ENCODE results near the gene PIK3CA.
"Not testable (repeated sequence)": the region's sequence is repeated elsewhere in the genome, so short reads cannot be mapped to it uniquely, and the experiment has no call there.

Gene PIK3CA

DNA sequence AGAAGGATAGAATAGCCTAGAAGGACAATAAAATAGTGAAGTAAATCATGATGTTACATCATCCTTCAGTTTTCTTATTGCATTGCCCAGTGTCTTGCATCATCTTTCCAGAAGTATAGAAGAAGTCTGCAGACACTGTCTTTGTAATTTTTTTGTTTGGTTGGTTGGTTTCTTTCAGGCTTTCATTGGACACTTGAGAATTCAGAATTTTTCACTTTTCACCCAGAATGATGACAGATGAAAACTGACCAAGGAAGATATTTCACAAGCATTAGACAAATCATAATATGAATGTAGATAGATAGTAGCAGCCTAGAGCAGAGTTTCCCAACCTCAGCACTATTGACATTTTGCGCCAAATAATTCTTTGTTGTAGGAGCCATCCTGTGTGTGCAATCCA lies 67.4 kb downstream of the PIK3CA start:
- not testable (repeated sequence) for DNase-seq

DNA sequence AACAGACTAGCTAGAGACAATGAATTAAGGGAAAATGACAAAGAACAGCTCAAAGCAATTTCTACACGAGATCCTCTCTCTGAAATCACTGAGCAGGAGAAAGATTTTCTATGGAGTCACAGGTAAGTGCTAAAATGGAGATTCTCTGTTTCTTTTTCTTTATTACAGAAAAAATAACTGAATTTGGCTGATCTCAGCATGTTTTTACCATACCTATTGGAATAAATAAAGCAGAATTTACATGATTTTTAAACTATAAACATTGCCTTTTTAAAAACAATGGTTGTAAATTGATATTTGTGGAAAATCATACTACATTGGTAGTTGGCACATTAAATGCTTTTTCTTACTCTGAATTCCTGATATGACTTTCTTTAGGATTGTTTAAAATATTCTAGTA lies 70.1 kb downstream of the PIK3CA start:
- DNase-seq = not testable (repeated sequence)

- DNase-seq = no peak
Observed at GRCh38 chr3:179223548-179223947, 75.4 kb downstream of the PIK3CA start.

DNA sequence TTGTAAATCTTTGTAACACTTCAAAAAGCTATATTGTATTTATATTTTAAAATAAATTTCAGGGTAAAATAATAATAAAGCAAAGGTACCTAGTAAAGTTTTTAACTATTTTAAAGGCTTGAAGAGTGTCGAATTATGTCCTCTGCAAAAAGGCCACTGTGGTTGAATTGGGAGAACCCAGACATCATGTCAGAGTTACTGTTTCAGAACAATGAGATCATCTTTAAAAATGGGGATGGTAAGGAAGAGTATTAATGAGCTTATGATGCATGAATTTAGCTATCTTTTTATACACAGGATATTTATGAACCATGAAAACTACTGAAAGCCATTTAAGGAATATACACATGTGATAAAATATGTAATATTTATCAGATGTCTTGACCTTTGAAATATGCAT lies 76.4 kb downstream of the PIK3CA start:
- no peak for DNase-seq

- DNase-seq = no peak
Observed at GRCh38 chr3:179227349-179227748, 79.2 kb downstream of the PIK3CA start.

DNA sequence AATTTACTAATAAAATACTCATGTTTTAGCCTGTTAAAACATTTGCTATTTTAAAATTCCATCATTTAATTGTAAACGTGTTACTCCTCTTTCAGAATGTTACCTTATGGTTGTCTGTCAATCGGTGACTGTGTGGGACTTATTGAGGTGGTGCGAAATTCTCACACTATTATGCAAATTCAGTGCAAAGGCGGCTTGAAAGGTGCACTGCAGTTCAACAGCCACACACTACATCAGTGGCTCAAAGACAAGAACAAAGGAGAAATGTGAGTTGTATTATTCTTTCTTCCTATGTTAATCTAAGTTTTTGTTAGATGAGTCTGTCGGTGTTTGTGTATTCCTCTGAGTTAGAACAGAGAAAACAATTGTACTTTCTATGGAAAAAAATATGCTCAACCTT lies 81.0 kb downstream of the PIK3CA start:
- no peak for DNase-seq

DNA sequence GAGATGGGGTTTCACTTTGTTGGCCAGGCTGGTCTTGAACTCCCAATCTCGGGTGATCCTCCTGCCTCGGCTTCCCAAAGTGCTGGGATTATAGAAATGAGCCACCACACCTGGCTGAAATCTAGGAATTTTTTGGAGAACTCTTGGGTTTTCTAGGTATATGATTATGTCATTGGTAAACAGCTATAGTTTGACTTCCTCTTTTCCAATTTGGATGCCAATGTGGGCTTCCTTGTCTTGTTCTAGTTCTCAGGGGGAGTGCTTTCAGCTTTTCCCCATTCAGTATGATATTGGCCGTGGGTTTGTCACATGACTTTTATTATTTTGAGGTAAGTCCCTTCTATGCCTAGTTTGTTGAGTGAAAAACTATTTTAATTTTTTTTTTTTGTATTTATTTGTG lies 84.9 kb downstream of the PIK3CA start:
- DNase-seq = no peak

DNA sequence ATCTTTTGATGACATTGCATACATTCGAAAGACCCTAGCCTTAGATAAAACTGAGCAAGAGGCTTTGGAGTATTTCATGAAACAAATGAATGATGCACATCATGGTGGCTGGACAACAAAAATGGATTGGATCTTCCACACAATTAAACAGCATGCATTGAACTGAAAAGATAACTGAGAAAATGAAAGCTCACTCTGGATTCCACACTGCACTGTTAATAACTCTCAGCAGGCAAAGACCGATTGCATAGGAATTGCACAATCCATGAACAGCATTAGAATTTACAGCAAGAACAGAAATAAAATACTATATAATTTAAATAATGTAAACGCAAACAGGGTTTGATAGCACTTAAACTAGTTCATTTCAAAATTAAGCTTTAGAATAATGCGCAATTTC lies 86.0 kb downstream of the PIK3CA start:
- no peak for DNase-seq

DNA sequence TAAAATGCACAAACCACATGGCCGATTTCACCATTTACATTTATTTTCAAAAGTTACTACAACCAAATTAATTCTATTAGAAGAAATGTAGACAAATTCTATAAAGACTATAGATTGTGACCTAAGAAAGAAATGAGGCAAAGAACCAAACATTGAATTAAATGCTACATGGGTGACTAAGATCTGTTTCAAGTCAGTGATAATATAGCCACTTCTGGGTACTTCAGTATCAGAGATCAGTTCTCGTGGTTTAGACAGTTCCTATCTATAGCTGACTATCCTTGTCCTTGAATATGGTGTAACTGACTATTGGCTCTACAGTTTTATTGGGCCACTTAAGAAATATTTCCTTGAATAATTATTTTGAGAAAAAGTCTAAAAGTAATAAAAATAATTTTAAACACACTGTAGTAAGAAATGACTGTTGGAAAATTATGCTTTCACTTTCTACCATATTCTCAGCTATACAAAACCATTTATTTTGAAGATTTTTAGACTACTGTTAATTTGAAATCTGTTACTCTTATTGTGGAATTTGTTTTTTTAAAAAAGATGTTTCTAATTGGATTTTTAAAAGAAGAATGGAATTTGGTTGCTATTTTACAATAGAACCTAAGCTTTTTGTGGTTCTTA lies 88.6 kb downstream of the PIK3CA start:
- DNase-seq = no peak

DNA sequence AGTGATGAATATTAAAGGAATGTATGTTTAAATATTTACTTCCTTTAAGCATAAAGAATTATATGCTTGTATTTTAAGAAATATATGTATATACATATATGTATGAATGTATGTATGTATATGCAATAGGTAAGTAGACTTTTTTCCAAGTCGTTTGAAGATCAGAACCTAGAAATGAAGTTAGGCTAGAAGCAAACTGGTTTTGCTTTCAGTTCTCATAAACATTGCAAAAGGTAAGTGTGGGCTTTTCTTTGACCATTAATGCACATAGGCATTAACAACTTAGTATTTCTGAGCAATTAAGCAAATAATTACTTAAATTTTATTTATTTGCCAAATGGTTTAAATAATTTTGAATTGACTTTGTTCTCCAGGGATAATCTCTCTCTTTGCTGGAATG lies 92.1 kb downstream of the PIK3CA start:
- not testable (repeated sequence) for DNase-seq

DNA sequence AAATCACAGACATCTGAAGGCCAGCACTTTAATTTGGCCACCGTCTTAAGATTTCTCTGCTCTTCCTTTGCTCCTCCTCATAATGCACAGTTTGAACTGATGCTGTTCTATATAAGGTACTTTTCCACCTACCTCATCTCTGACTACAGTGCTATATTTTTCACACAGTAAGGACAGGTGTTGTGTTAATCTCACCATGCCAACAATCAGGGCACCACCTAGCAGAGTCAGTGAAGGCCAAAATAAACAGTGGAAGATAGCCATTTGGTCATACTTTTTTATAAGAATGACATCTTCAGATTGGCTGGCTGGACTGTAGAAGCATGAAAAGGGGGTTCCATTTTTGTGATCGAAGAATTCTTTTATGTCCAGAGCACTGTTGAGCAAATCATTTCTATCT lies 94.7 kb downstream of the PIK3CA start:
- not testable (repeated sequence) for DNase-seq

- no peak for DNase-seq
Observed at GRCh38 chr3:179244878-179245277, 96.7 kb downstream of the PIK3CA start.

GRCh38 chr3:179247289-179248015 lies 99.3 kb downstream of the PIK3CA start:
- no peak for DNase-seq

DNA sequence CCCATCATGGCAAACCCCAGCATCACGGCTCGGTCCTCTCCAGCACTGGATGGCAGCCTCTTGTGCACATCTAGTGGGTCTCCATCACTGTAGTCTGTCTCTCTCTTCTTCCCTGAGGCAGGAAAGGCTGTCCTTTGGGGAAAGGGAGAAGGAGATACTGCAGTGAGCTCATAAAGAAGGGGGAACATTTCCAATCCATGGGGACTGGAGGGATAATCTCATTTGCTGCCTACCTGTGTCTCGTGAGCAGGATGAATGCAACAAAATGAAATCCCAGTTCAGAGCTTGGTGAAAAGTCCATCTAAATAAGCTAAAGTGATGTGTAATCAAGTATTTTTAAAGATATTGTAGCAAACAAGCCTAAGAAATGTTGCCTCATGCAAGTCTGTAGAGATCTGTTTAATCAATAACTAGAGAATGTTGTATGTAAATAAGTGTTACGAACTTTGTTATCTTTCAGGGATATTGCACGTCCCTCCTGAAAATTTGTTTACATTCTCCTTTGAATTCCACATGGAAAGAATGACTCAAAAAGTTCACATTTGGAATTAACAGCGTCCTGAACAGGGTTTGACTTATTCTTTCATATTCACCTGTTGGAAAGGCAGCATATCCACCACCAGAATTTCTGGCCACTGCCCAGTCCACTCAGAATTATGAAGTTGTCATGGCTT lies 102.8 kb downstream of the PIK3CA start, which contains the start of gene KCNMB3:
TSS of gene KCNMB3 (minus strand) at position 312 of the 674 bp plus-strand sequence. CDS start at position 188, 124 bp downstream.
- no peak for DNase-seq

DNA sequence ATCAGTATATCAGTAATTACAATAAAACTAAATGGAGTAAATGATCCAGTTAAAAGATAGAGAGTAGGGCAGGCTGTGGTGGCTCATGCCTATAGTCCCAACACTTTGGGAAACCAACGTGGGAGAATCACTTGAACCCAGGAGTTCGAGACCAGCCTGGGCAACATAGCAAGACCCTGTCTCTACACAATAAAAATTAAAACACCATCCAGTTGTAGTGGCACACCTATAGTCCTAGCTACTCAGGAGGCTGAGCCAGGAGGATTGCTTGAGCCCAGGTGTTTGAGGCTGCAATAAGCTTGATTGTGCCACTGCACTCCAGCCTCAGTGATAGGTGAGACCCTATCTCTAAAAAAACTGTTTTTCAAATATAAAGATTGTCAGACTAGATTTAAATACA lies 108.7 kb downstream of the PIK3CA start:
- DNase-seq = no peak

DNA sequence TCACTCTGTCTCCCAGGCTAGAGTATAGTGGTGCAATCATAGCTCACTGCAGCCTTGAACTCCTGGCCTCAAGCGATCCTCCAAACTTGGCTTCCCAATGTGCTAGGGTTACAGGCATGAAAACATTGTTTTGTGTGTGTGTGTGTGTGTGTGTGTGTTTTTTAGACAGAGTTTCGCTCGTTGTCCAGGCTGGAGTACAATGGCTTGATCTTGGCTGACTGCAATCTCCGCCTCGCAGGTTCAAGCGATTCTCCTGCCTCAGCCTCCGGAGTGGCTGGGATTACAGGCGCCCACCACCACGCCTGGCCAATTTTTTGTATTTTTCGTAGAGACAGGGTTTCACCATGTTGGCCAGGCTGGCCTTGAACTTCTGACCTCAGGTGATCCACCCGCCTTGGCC lies 109.6 kb downstream of the PIK3CA start:
- not testable (repeated sequence) for DNase-seq

DNA sequence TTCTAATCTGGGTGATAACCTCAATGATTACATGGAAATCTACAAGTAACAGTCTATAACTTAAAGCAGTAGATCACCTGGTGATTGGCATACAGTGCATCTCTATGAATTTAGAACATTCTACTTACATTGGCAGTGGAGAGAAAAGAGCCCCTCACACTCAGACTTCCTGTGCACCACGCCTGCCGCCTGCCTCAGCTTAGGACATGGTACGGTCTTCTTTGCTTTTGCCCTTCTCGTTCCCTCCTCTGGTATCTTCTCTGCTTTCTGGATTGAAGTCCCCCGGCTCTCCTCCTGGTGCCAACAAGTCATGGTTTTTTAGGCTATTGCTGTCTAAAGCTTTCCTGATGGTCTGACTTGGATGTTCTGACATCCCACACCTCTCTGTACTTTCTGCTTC lies 110.7 kb downstream of the PIK3CA start:
- no peak for DNase-seq

GRCh38 chr3:179259959-179260756 lies 112.0 kb downstream of the PIK3CA start:
- DNase-seq = not testable (repeated sequence)

- peak; percentile 75 for DNase-seq
Observed at GRCh38 chr3:179260949-179261765, 113.0 kb downstream of the PIK3CA start.

- DNase-seq = no peak
Observed at GRCh38 chr3:179263134-179263533, 115.0 kb downstream of the PIK3CA start.

DNA sequence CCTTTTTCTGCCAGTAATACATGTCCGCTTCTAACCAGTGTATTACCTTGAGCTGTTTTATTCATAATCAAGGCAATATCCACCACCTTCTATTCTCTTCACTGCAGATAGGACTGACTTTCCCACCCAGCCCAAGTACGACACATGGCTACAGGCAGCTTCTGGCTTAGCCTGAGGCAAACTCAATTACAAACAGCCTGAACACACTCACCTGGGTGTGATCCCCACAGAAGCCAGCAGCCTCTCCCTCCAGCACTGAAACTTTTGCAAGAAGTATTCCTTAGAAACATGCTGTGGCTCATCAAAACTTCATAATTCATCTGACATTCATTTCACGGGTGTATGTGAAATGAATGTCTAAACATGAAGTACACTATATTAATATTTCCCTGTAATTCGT lies 116.3 kb downstream of the PIK3CA start:
- no peak for DNase-seq

DNA sequence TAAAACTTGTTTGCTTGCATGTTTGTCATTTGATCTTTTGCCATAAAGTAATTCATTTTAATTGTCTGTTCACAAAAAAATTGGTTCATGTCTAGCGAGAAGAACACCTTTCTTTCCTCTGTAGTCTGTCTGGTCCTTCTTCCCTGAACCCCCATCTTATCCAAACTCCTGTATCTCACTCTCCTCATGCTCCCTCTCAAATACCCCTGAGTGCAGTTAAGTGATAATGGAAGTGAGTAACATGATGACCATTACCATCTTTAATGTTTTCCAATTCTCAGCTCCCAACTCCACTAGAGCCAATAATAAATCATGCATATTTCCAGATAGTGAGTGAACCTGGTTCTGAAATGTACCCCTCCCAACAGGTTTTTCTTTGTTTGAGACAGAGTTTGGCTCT lies 116.9 kb downstream of the PIK3CA start:
- no peak for DNase-seq

Data from activated CD4-positive, CD25-positive, alpha-beta regulatory T cell treated with anti-CD3 and anti-CD28 coated beads, Interleukin-2, amount 50 U/mL, for 72 hours (primary cell).